Progenitor cell of endocrine pancreas (in vitro differentiated cells): ENCODE results near the gene METTL24. TPM values are rescaled to one million over a fixed set of nuclear protein-coding genes. Genes with fewer than 3 reads are reported as not detected.

Experiments
- DNase-seq: peaks from one replicate; pipeline ENCODE4 v3.0.0; 2021; ENCODE audit warnings: low spot score; ENCODE audit not compliant: unreplicated experiment
- H3K27ac Mint-ChIP-seq: 2 replicates; pipeline ENCODE4 v1.8.0; 2021; ENCODE audit warnings: mild to moderate bottlenecking, moderate library complexity, mixed read lengths
- H3K27me3 Mint-ChIP-seq: 2 replicates; pipeline ENCODE4 v1.8.0; 2021; ENCODE audit warnings: mixed read lengths
- H3K36me3 Mint-ChIP-seq: 2 replicates; pipeline ENCODE4 v1.8.0; 2022; ENCODE audit warnings: mixed read lengths; ENCODE audit not compliant: insufficient read depth
- H3K4me1 Mint-ChIP-seq: 2 replicates; pipeline ENCODE4 v1.8.0; 2021; ENCODE audit warnings: low read depth, mixed read lengths
- H3K4me3 Mint-ChIP-seq: 2 replicates; pipeline ENCODE4 v1.8.0; 2021; ENCODE audit warnings: low read depth, mild to moderate bottlenecking, moderate library complexity, mixed read lengths
- H3K9me3 Mint-ChIP-seq: 2 replicates; pipeline ENCODE4 v1.8.0; 2021; ENCODE audit warnings: low read depth, mixed read lengths
- total RNA-seq: library from RNA; stranded (reverse); gene quantifications from 2 replicates; pipeline ENCODE4 v1.2.1, GENCODE V29; 2021
- TF ChIP-seq, protein P1 (sequence below): fragments of 200-600 bp; sonication (generic); IDR thresholded peaks from one replicate; pipeline ENCODE4 v1.5.0; 2021; ENCODE audit warnings: antibody characterized with exemption, mild to moderate bottlenecking; ENCODE audit not compliant: unreplicated experiment

Gene METTL24
- total RNA-seq, 1 donor from 2014 or later, result 10.0 TPM

DNA sequence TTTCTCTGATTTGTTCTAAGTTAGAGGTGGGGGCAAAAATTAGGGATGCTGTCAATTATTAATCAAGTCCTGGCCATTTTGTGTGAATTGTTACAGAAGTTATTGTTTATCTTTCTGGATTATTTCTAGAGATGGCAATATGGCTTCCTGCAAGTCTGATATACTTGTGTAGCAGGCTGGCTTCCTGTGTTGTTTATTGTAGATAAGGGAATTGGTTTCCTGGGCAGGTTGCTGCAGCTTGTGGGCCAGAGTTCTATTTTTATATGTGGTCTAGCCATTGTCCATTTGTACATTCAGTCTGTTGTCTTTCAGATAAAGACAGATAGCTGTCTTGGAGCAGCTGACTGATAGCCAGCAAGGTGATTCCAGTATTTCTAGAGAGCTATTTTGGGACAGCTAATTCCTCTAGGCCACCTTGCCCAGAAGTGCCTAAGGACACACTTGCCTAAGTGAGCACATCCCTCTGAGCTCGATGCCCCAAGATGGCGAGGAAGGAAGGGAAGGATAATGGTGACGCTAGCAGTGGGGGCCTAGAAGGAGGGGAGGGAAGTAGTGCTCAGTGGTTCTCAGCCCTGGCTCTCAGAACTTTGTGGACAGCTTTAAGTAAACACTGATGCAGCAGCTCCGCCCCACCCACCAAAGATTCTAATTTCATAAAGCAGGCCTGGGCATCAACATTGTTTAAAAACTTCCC lies 31.7 kb upstream of the METTL24 start:
- Mint-ChIP-seq H3K9me3 (no peaks in the 10 kb centered on the region), H3K27me3 (no peaks in the 10 kb centered on the region), H3K4me3 (no peak overlapping the region), H3K4me1 (peaks cover 25% of the 10 kb centered on the region), H3K36me3 (no peaks in the 10 kb centered on the region), H3K27ac (peak overlapping the region; percentile 80)
- DNase-seq, result no peak
- TF ChIP-seq, protein P1, sequence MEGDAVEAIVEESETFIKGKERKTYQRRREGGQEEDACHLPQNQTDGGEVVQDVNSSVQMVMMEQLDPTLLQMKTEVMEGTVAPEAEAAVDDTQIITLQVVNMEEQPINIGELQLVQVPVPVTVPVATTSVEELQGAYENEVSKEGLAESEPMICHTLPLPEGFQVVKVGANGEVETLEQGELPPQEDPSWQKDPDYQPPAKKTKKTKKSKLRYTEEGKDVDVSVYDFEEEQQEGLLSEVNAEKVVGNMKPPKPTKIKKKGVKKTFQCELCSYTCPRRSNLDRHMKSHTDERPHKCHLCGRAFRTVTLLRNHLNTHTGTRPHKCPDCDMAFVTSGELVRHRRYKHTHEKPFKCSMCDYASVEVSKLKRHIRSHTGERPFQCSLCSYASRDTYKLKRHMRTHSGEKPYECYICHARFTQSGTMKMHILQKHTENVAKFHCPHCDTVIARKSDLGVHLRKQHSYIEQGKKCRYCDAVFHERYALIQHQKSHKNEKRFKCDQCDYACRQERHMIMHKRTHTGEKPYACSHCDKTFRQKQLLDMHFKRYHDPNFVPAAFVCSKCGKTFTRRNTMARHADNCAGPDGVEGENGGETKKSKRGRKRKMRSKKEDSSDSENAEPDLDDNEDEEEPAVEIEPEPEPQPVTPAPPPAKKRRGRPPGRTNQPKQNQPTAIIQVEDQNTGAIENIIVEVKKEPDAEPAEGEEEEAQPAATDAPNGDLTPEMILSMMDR, result no peak

- no peaks in the 10 kb centered on the region for H3K36me3 Mint-ChIP-seq
- H3K9me3 Mint-ChIP-seq, result no peaks in the 10 kb centered on the region
- TF ChIP-seq, protein P1, result no peak
- no peak overlapping the region for H3K27ac Mint-ChIP-seq
- DNase-seq, result no peak
- H3K4me3 Mint-ChIP-seq, result no peak overlapping the region
- peaks cover 25% of the 10 kb centered on the region for H3K4me1 Mint-ChIP-seq
- no peaks in the 10 kb centered on the region for H3K27me3 Mint-ChIP-seq
Measured at GRCh38 chr6:110387986-110388385, 29.8 kb upstream of the METTL24 start.

DNA sequence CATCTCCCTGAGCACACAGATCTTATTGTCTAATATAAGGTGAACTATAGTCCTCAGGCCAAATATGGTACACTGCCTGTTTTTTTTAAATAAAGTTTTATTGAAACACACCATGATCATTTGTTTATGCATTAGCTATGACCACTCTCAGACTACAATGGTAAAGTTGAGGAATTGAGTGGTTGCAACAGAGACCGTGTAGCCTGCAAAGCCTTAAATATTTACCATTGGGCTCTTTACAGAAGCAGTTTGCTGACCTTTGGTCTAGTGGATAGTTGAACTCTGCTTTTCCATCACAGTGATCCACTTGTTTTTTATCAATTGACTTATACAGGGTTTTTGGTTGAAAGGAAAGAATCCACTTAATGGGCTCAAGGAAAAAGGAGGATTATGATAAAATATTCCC lies 27.3 kb upstream of the METTL24 start:
- TF ChIP-seq, protein P1, result no peak
- H3K4me3 Mint-ChIP-seq, result no peak overlapping the region
- peaks cover 29% of the 10 kb centered on the region for H3K4me1 Mint-ChIP-seq
- peaks cover 7% of the 10 kb centered on the region for H3K9me3 Mint-ChIP-seq
- H3K27ac Mint-ChIP-seq, result no peak overlapping the region
- no peak for DNase-seq
- no peaks in the 10 kb centered on the region for H3K27me3 Mint-ChIP-seq
- H3K36me3 Mint-ChIP-seq, result no peaks in the 10 kb centered on the region

GRCh38 chr6:110378552-110378951 lies 20.4 kb upstream of the METTL24 start:
- H3K36me3 Mint-ChIP-seq, result no peaks in the 10 kb centered on the region
- no peak for DNase-seq
- peaks cover 6% of the 10 kb centered on the region for H3K4me1 Mint-ChIP-seq
- H3K27ac Mint-ChIP-seq, result no peak overlapping the region
- H3K4me3 Mint-ChIP-seq, result no peak overlapping the region
- H3K9me3 Mint-ChIP-seq, result peaks cover 9% of the 10 kb centered on the region
- H3K27me3 Mint-ChIP-seq, result no peaks in the 10 kb centered on the region
- TF ChIP-seq, protein P1, result peak; percentile 27

DNA sequence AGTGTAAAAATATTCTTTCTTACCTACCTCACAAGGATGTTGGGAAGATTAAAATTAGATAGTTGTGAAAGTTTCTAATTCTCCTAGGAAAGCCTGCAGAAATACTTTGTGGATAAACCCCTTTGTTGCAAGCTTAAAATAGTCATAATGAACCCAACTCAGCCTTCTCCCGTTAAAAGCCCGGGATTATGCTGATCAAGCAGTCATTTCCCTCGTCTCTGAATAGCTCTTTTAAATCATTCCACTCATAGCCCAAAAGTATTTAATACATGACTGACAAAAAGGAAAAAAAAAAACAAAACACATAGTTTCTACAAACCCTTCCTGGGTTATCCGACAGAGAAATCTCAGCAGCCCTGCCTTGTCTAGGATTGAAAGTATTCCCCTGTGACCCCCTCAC lies 10.9 kb upstream of the METTL24 start:
- Mint-ChIP-seq H3K9me3 (no peaks in the 10 kb centered on the region), H3K36me3 (no peaks in the 10 kb centered on the region), H3K4me3 (no peak overlapping the region), H3K27me3 (peaks cover 6% of the 10 kb centered on the region), H3K4me1 (peaks cover 20% of the 10 kb centered on the region), H3K27ac (no peak overlapping the region)
- TF ChIP-seq, protein P1, result no peak
- no peak for DNase-seq
